Stimulated activated CD4-positive, alpha-beta T cell treated with anti-CD3 and anti-CD28 coated beads, Interleukin-1b, Interleukin-23, amount 100 ng/mL, for 24 hours (primary cell): ENCODE measurements around the gene ERG.

Experiments
- DNase-seq, 4 experiments: peaks; one replicate each; pipeline ENCODE4 v3.0.0-alpha.2; 2020; ENCODE audit warnings: low read depth in 4 of 4, low spot score in 1 of 4

ERG gene

GRCh38 chr21:38498057-38498833 is at the start of gene ERG:
ERG (minus strand) TSS chr21:38498477; CDS start chr21:38498380, 97 bp downstream.
- no peak for DNase-seq

- no peak for DNase-seq
These were observed 46.4 kb upstream of the ERG start for GRCh38 chr21:38544661-38545060.

- no peak for DNase-seq
These were observed 44.0 kb upstream of the ERG start for GRCh38 chr21:38542263-38542662.

GRCh38 chr21:38538353-38538752 is 40.1 kb upstream of the ERG start:
- DNase-seq = no peak

- no peak for DNase-seq
These were observed 36.3 kb upstream of the ERG start for GRCh38 chr21:38534591-38534990.

- no peak for DNase-seq
These were observed 35.6 kb upstream of the ERG start for GRCh38 chr21:38533887-38534286.

GRCh38 chr21:38531591-38531990 is 33.3 kb upstream of the ERG start:
- no peak for DNase-seq

GRCh38 chr21:38531039-38531541 is 32.8 kb upstream of the ERG start:
- DNase-seq = no peak

GRCh38 chr21:38527737-38528136 is 29.5 kb upstream of the ERG start:
- DNase-seq = no peak

GRCh38 chr21:38525454-38525853 is 27.2 kb upstream of the ERG start:
- DNase-seq = no peak

GRCh38 chr21:38524168-38525153 is 26.2 kb upstream of the ERG start:
- DNase-seq = no peak

GRCh38 chr21:38520511-38520910 is 22.2 kb upstream of the ERG start:
- DNase-seq = no peak

GRCh38 chr21:38511662-38512243 is 13.5 kb upstream of the ERG start:
- no peak for DNase-seq

GRCh38 chr21:38511198-38511597 is 12.9 kb upstream of the ERG start:
- no peak for DNase-seq

- DNase-seq = no peak
These were observed 9.2 kb upstream of the ERG start for GRCh38 chr21:38507374-38507942.

- DNase-seq = no peak
These were observed 8.5 kb upstream of the ERG start for GRCh38 chr21:38506661-38507281.

GRCh38 chr21:38505654-38506523 is 7.6 kb upstream of the ERG start:
- no peak for DNase-seq

- no peak for DNase-seq
These were observed 5.8 kb upstream of the ERG start for GRCh38 chr21:38504066-38504465.

GRCh38 chr21:38503583-38503982 is 5.3 kb upstream of the ERG start:
- no peak for DNase-seq

- DNase-seq = no peak
These were observed 1.8 kb upstream of the ERG start for GRCh38 chr21:38500073-38500472.
